Measurements from ENCODE around the gene DNAH8. TPM values are rescaled to one million over a fixed set of nuclear protein-coding genes. Genes with fewer than 3 reads are reported as not detected.

DNAH8 gene
- total and polyA plus RNA-seq, 2 donors (not counting 3 experiments of a cell fraction or from before 2014, with no cell fraction given), result 0.29 to 0.61 TPM

- dilution Hi-C loops (cut with MboI; ENCODE audit: extremely low pct_ligation_motif_present, low sequenced_read_pairs) (no loop called here), intact Hi-C loops (cut with micrococcal nuclease) (no loop called here)
- no peak for TF ChIP-seq EZH2 (IDR thresholded peaks at IDR 0.05; ENCODE audit: borderline replicate concordance, low read depth, low read length, severe bottlenecking)
- TF ChIP-seq MAX (IDR thresholded peaks at IDR 0.05; ENCODE audit: insufficient read depth, insufficient read length), result no peak
- no peak for TF ChIP-seq MYC (IDR thresholded peaks at IDR 0.05; ENCODE audit: low read depth, low read length)
- no peak for TF ChIP-seq FOS (IDR thresholded peaks at IDR 0.05; ENCODE audit: borderline replicate concordance, insufficient read depth, low read length)
- TF ChIP-seq CTCF (IDR thresholded peaks at IDR 0.05; ENCODE audit: extremely low read depth in 1 of 2, insufficient read depth in 1 of 2, low read depth in 1 of 2, low read length in 2 of 2), result no peak
- no peak for TF ChIP-seq JUN (IDR thresholded peaks at IDR 0.05; ENCODE audit: borderline replicate concordance, insufficient read depth, insufficient read length, low read depth)
- TF ChIP-seq POLR2AphosphoS5 (IDR thresholded peaks at IDR 0.05; ENCODE audit: insufficient read depth, low read depth, low read length), result no peak
- no peak for TF ChIP-seq GATA2 (IDR thresholded peaks at IDR 0.05; ENCODE audit: insufficient read depth, insufficient read length, low read depth, low read length)
- TF ChIP-seq POLR2A (IDR thresholded peaks at IDR 0.05; ENCODE audit: low read depth, low read length), result no peak
- CTCF ChIA-PET, result interaction anchor here (1.2 kb wide), 1 partner anchor 9 kb away, joined by 5 read pairs; no protein-coding TSS in a partner anchor
- POLR2A ChIA-PET, result no interaction called here
- Histone ChIP-seq H3K9me1 (replicated peaks; ENCODE audit: control insufficient read depth, extremely low read depth, insufficient read depth, low read length) (no peaks in the 10 kb centered on the region), H3K4me3 (replicated peaks in 1 of 3; ENCODE audit: insufficient read depth in 1 of 3, low read depth in 1 of 3, low read length in 3 of 3) (no peak overlapping the region), H3K4me2 (ENCODE audit: insufficient read depth, low read length) (no peak overlapping the region), H3K27me3 (ENCODE audit: control insufficient read depth in 2 of 2, insufficient read depth in 2 of 2, low read length in 2 of 2) (no peaks in the 10 kb centered on the region), H3K9ac (replicated peaks; ENCODE audit: extremely low read depth, insufficient read depth, low read length) (no peak overlapping the region), H3K79me2 (ENCODE audit: control insufficient read depth, insufficient read depth, low read length) (no peaks in the 10 kb centered on the region), H3K27ac (ENCODE audit: insufficient read depth, low read depth, low read length) (no peak overlapping the region), H3K4me1 (ENCODE audit: control insufficient read depth, extremely low read depth, insufficient read depth, low read length) (no peaks in the 10 kb centered on the region), H3K36me3 (ENCODE audit: control insufficient read depth in 2 of 2, extremely low read depth in 1 of 2, insufficient read depth in 2 of 2, low read length in 2 of 2) (no peaks in the 10 kb centered on the region), H4K20me1 (replicated peaks; ENCODE audit: control insufficient read depth, extremely low read depth, insufficient read depth, low read length) (no peaks in the 10 kb centered on the region), H3K9me3 (replicated peaks; ENCODE audit: control insufficient read depth, insufficient read depth, low read length) (no peaks in the 10 kb centered on the region), H2AFZ (ENCODE audit: low read depth, low read length) (no peak overlapping the region)
- DNase-seq (ENCODE audit: low read depth, low spot score) (no peak), FAIRE-seq (no peak)
- BruUV-seq (replicated peaks), result no TSS peak
These were observed 302.4 kb downstream of the DNAH8 start for GRCh38 chr6:39017547-39017880.
